ENCODE data around the gene IQGAP3.
"Not testable (repeated sequence)": the region's sequence is repeated elsewhere in the genome, so short reads cannot be mapped to it uniquely, and the experiment has no call there.

IQGAP3 gene

DNA sequence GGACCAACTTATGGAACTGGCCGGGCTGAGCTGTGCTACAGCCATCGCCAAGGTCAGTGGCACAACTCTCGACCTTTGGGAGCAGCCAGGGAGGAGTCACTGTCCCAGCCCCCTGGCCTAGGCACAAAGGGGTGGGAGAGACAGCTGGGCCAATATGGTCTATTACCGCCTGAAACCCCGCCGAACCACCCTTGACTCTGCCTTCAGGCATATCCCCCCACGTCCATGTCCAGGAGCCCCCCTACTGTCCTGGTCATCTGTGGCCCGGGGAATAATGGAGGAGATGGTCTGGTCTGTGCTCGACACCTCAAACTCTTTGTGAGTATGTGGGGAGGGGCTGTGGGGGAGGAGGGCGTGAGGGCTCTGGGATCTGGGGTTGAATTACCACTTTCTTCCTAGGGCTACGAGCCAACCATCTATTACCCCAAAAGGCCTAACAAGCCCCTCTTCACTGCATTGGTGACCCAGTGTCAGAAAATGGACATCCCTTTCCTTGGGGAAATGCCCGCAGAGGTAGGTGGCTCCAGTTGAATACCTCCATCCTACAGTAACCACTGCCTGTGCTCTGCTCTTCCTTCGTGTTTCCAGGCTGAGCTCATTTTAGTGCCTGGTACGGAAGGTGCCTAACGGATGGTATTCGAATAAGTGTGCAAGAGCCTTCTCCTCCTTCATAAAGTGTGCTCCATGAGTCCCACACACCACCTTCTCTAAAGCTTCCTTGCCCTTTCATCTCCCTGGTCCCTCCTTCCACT lies 20.0 kb upstream of the IQGAP3 start:
- DNase-seq, result no peak

- DNase-seq, result peak; percentile 71
Observed at GRCh38 chr1:156591432-156592157, 19.2 kb upstream of the IQGAP3 start, which contains the start of gene NAXE. NAXE (plus strand) TSS chr1:156591776; CDS start chr1:156591805, 29 bp downstream.

GRCh38 chr1:156591181-156591431 lies 18.7 kb upstream of the IQGAP3 start:
- DNase-seq, result no peak

GRCh38 chr1:156590326-156591180 lies 18.2 kb upstream of the IQGAP3 start:
- DNase-seq, result no peak

- no peak for DNase-seq
Observed at GRCh38 chr1:156589546-156589945, 17.2 kb upstream of the IQGAP3 start.

GRCh38 chr1:156587927-156588326 lies 15.6 kb upstream of the IQGAP3 start:
- DNase-seq, result not testable (repeated sequence)

- DNase-seq, result no peak
Observed at GRCh38 chr1:156586892-156587477, 14.6 kb upstream of the IQGAP3 start.

- no peak for DNase-seq
Observed at GRCh38 chr1:156586323-156586722, 14.0 kb upstream of the IQGAP3 start.

DNA sequence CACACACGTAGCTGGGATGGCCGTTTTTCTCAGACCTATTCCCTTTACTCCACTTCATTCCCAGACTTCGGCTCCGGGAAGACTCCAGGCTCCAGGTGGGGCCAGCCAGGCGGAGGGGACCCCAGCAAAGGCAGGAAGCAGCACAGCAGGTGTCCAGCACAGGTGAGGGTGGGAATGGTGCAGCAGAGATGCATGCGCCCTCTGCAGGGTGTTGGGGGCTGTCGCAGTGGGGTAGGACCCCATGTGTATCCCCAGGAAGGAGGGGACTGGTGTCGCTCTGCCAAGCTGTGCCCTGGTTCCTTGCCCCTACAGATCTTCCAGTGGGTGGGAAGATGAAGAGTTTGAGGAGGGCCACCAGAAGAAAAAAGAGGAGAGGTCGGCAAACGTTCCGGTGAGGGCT lies 12.4 kb upstream of the IQGAP3 start:
- no peak for DNase-seq

GRCh38 chr1:156583821-156584622 lies 11.7 kb upstream of the IQGAP3 start:
- DNase-seq, result peak; percentile 69

- DNase-seq, result no peak
Observed at GRCh38 chr1:156582388-156583017, 10.1 kb upstream of the IQGAP3 start.

DNA sequence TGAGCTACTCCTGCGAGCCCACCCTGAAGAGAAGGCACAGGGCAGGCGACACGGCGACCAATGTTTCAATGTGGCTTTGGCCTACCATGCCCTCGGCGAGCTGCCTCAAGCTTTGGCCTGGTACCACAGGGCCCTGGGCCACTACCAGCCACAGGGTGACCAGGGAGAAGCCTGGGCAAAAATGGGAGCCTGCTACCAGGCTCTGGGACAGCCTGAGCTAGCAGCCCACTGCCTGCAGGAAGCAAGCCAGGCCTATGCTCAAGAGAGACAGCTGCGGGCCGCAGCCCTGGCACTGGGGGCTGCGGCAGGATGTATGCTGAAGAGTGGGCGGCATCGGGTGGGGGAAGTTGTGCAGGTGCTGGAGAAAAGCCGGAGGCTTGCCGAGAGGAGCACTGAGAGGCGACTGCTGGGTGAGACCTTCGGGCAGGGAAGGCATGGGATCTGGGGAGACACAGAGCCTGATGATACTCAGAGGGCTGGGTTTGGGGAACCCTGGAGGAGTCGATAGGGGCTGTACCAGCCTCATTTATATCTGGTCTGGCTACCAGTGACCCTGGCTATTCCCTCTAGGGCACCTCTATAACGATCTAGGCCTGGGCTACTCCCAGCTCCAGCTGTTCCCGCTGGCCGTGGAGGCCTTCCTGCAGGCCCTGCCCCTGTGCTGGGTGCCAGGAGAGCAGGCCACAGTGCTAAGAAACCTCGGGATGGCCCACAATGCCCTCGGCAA lies 9.5 kb upstream of the IQGAP3 start:
- no peak for DNase-seq

- DNase-seq, result no peak
Observed at GRCh38 chr1:156579472-156579871, 7.1 kb upstream of the IQGAP3 start, which contains the start of gene TTC24. TTC24 (plus strand) TSS chr1:156579723; CDS start chr1:156581365, 1,642 bp downstream.

DNA sequence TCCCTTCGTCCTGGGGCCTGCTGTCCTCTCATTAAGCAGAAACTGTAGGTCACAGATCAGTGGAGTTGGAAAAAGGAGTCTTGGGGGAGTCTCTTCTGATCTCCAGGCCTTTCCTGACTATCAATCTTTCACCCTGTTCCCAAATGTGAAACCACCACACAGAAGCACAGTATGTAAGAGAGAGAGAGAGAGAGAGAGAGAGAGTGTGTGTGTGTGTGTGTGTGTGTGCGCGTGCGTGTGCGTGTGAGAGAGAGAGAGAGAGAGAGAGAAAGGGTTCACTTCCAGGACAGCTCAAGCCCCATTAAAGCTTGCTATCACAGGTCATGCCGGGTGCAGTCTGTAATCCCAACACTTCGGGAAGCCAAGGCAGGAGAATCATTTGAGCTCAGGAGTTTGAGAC lies 5.7 kb upstream of the IQGAP3 start:
- no peak for DNase-seq

DNA sequence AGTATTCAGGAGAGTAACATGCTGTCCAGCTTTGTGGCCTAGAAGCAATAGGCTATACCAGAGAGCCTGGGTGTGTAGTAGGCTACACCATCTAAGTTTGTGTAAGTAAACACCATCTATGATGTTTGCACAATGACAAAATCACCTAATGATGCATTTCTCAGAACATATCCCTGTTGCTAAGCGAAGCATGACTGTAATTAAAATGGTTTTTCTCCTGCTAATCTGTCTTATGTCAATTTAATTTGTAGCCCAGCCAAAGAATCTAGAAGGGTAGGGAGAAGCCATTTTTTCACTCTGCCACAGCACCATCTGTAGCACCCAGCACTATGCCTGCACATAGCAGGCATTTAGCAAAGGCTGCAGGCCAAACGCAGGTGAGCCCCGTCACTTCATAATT lies 5.2 kb upstream of the IQGAP3 start:
- no peak for DNase-seq

- DNase-seq, result no peak
Observed at GRCh38 chr1:156574039-156574633, 1.8 kb upstream of the IQGAP3 start.

GRCh38 chr1:156572663-156573018 lies 276 bp upstream of the IQGAP3 start:
- DNase-seq, result no peak

DNA sequence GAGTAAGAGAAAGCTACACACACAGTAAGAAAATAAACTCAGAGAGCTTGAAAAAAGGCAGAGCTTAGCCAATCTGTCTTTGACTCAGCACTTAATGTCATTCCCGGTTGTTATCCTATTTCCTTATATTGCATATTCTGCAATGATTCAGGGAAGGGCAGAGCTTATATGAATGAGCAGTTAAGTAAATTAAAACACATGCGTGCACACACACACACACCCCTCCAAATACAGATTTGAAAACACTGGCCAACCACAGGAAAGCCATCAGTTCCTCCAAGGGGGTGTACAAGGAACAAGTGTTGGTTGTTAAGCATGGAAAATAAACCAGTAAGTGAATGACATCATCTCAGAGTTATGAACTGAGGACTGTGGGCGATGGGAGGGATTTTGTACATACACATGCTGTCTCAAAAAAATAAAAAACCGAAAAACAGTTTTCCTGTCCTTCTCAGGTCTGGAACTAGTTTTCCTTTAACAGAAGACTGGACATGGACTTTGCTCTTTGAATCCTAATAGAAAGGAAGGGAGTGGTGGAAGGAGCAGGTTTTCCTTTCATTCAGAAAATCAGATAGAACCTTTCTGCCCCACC lies 1.0 kb downstream of the IQGAP3 start:
- DNase-seq, result no peak

DNA sequence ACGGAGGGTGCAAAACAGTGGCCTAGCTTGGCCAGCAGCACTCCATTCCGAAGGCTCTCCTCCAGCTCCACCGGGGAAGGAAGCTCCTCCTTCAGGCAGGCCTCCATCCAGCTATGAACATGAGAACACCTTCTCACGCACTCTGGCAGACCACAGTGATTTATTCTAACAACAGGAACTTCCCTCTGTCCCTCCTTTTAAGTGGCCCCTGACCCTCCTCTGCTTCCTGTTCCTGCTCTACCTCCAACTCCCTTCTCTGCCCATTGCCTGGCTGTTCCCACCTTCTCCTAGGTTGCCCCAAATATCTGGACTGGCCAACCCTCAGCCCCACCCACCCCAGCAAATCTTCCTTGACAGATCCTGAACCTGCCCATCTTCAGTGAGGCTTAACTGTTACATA lies 5.9 kb downstream of the IQGAP3 start:
- no peak for DNase-seq

DNA sequence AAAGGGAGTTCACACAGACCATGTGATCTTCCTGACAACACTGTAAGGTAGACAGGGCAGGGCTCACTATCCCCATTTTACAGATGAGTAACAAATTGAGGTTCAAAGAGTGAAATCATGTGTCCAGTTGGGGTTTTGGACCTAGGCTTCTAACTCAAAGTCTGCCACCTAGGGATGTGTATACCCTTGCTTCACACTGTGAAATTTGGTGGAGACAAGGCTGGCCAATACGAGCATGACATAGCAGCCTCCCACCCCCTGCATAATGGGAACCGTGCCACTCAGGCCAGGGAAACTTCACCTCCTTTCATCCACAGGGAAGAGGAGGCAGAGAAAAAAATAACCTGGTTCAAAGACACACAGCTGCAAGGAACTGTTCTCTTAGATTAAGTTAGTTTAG lies 6.8 kb downstream of the IQGAP3 start:
- DNase-seq, result no peak
